ENCODE results near the gene SRPK3.
"Not testable (repeated sequence)": the region's sequence is repeated elsewhere in the genome, so short reads cannot be mapped to it uniquely, and the experiment has no call there.

DNA sequence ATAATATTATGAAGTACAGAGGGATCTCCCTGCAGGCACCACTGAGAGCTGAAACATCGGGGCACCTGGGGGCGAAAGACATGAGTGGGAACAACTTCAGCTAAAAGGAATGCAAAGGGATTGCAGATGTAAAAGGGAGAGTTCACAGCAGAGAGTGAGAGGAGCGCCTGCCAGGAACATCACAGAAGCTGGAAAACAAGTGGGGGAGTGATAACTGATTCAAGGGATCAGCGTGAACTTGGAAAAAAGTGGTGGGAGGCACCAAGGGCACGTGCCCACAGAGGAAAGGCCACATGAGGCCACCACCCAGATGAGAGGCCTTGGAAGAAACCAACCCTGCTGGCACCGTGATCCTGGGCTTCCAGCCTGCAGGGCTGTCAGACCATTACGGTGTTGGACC is 31.8 kb upstream of the SRPK3 start:
- TF ChIP-seq, protein P1, sequence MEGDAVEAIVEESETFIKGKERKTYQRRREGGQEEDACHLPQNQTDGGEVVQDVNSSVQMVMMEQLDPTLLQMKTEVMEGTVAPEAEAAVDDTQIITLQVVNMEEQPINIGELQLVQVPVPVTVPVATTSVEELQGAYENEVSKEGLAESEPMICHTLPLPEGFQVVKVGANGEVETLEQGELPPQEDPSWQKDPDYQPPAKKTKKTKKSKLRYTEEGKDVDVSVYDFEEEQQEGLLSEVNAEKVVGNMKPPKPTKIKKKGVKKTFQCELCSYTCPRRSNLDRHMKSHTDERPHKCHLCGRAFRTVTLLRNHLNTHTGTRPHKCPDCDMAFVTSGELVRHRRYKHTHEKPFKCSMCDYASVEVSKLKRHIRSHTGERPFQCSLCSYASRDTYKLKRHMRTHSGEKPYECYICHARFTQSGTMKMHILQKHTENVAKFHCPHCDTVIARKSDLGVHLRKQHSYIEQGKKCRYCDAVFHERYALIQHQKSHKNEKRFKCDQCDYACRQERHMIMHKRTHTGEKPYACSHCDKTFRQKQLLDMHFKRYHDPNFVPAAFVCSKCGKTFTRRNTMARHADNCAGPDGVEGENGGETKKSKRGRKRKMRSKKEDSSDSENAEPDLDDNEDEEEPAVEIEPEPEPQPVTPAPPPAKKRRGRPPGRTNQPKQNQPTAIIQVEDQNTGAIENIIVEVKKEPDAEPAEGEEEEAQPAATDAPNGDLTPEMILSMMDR (IDR thresholded peaks at IDR 0.05), result not testable (repeated sequence)
- TF ChIP-seq EZH2 (IDR thresholded peaks at IDR 0.05; ENCODE audit: borderline replicate concordance, insufficient read depth, low read depth, low read length, poor library complexity, severe bottlenecking), result not testable (repeated sequence)

Measured in B cell (primary cell).